Vagina (tissue), 2 donors: Measurements from ENCODE around the gene ADCY5.

Experiments
- POLR2A ChIP-seq, 2 donors: fragments of 450-650 bp; IDR thresholded peaks; one replicate each; pipeline ENCODE4 v1.6.1; 2017; ENCODE audit warnings: antibody characterized with exemption in 2 of 2, mild to moderate bottlenecking in 2 of 2, moderate library complexity in 2 of 2
- TF ChIP-seq, protein P1 (sequence below), 3 experiments: fragments of 450-650 bp in 2 of 3; fragments of 200-600 bp in 1 of 3; sonication (generic) in 1 of 3; IDR thresholded peaks; one replicate each; pipeline ENCODE4 v1.5.1; 2017 to 2019; ENCODE audit warnings: antibody characterized with exemption in 3 of 3, mild to moderate bottlenecking in 2 of 3, moderate library complexity in 2 of 3

DNA sequence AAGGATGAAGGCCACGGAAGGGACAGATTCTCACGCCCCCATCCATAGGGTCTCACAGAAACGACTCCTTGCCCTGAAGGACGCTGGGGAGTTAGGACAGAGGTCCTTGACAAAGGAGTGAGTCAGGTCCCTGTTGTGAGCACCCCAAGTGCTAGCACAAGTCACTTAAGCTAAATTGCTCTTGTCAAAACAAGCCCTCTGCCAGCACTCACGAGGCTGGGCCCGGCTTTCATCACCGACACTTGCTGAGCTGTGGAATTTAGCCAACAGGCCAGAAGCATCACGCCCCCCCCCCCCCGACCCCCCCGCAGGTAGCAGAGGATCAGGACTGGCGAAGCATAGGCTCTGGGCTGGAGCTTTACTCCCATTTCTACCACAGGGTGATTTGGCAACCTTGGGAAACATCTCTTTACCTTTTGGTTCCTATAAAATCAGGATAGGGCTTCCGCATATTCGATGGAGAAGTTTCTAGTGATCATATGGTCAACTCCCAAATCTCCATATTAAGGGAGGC lies 75.4 kb downstream of the ADCY5 start:
- TF ChIP-seq, protein P1, sequence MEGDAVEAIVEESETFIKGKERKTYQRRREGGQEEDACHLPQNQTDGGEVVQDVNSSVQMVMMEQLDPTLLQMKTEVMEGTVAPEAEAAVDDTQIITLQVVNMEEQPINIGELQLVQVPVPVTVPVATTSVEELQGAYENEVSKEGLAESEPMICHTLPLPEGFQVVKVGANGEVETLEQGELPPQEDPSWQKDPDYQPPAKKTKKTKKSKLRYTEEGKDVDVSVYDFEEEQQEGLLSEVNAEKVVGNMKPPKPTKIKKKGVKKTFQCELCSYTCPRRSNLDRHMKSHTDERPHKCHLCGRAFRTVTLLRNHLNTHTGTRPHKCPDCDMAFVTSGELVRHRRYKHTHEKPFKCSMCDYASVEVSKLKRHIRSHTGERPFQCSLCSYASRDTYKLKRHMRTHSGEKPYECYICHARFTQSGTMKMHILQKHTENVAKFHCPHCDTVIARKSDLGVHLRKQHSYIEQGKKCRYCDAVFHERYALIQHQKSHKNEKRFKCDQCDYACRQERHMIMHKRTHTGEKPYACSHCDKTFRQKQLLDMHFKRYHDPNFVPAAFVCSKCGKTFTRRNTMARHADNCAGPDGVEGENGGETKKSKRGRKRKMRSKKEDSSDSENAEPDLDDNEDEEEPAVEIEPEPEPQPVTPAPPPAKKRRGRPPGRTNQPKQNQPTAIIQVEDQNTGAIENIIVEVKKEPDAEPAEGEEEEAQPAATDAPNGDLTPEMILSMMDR (IDR thresholded peaks at IDR 0.05), result no peak
- no peak for TF ChIP-seq POLR2A (IDR thresholded peaks at IDR 0.05)
